HG02763 (cell line): ENCODE data around the gene VANGL2.

Experiments
- ATAC-seq: cut with Tn5 transposase; IDR thresholded peaks from one replicate; pipeline ENCODE4 v1.9.1; 2021; ENCODE audit warnings: mild to moderate bottlenecking, moderate library complexity; ENCODE audit not compliant: unreplicated experiment

VANGL2 gene

GRCh38 chr1:160404094-160404493, 3.7 kb downstream of the VANGL2 start:
- no peak for ATAC-seq

GRCh38 chr1:160405331-160405877, 5.0 kb downstream of the VANGL2 start:
- ATAC-seq = no peak

- ATAC-seq = no peak
Measured at GRCh38 chr1:160406131-160406968, 6.0 kb downstream of the VANGL2 start.

- ATAC-seq = no peak
Measured at GRCh38 chr1:160407839-160408801, 7.8 kb downstream of the VANGL2 start.

- no peak for ATAC-seq
Measured at GRCh38 chr1:160408864-160409263, 8.5 kb downstream of the VANGL2 start.

GRCh38 chr1:160409486-160409885, 9.1 kb downstream of the VANGL2 start:
- no peak for ATAC-seq

GRCh38 chr1:160410406-160411005, 10.1 kb downstream of the VANGL2 start:
- ATAC-seq = no peak

GRCh38 chr1:160411271-160412027, 11.1 kb downstream of the VANGL2 start:
- ATAC-seq = no peak

GRCh38 chr1:160412028-160412362, 11.6 kb downstream of the VANGL2 start:
- ATAC-seq = no peak

- ATAC-seq = no peak
Measured at GRCh38 chr1:160413716-160414115, 13.4 kb downstream of the VANGL2 start.

- no peak for ATAC-seq
Measured at GRCh38 chr1:160414881-160415280, 14.5 kb downstream of the VANGL2 start.

GRCh38 chr1:160415696-160416290, 15.4 kb downstream of the VANGL2 start:
- no peak for ATAC-seq

GRCh38 chr1:160416369-160416768, 16.0 kb downstream of the VANGL2 start:
- ATAC-seq = no peak

GRCh38 chr1:160418483-160418882, 18.1 kb downstream of the VANGL2 start:
- no peak for ATAC-seq

- ATAC-seq = no peak
Measured at GRCh38 chr1:160419150-160419837, 18.9 kb downstream of the VANGL2 start.

- ATAC-seq = no peak
Measured at GRCh38 chr1:160419838-160420169, 19.4 kb downstream of the VANGL2 start.

GRCh38 chr1:160420881-160421842, 20.8 kb downstream of the VANGL2 start:
- no peak for ATAC-seq

- no peak for ATAC-seq
Measured at GRCh38 chr1:160421881-160422280, 21.5 kb downstream of the VANGL2 start.
